HEK293 (cell line): ENCODE data around the gene WBP11.
A peak's percentile ranks its signal among the peaks of the same experiment; 100 is the strongest.

Source experiments
- CTCF ChIA-PET: fragments of 350-600 bp; formaldehyde crosslinking; extraction: SDS; loops from one replicate; lab custom pipeline; 2021; ENCODE audit warnings: antibody characterized with exemption; lab: Yijun Ruan, JAX
- POLR2A ChIA-PET: fragments of 300-600 bp; formaldehyde crosslinking; extraction: SDS; loops from one replicate; lab custom pipeline; 2020; ENCODE audit warnings: antibody characterized with exemption, inconsistent platforms; lab: Yijun Ruan, JAX
- H3K27ac ChIP-seq: fragments of 200-500 bp; sonication (Bioruptor generic); 2 replicates; pipeline ENCODE4 v1.5.1; 2014; ENCODE audit warnings: low read depth, low read length, control low read depth, inconsistent platforms; ENCODE audit errors: extremely low read depth
- H3K36me3 ChIP-seq, 2 experiments: fragments of 200-500 bp in 1 of 2; sonication (Bioruptor generic) in 1 of 2; 1 replicate in 1 of 2; 2 replicates in 1 of 2; pipeline ENCODE4 v1.5.1; 2014 to 2017; ENCODE audit warnings: inconsistent platforms in 2 of 2, low read length in 2 of 2; ENCODE audit not compliant: control insufficient read depth in 2 of 2, insufficient read depth in 1 of 2
- H3K4me1 ChIP-seq: fragments of 200-500 bp; sonication (Bioruptor generic); 2 replicates; pipeline ENCODE4 v1.5.1; 2014; ENCODE audit warnings: mild to moderate bottlenecking, low read length, inconsistent platforms; ENCODE audit not compliant: control insufficient read depth, insufficient read depth
- H3K4me3 ChIP-seq: 2 replicates; pipeline ENCODE4 v1.5.1; 2011; ENCODE audit warnings: low read depth, mild to moderate bottlenecking, control low read depth, low read length, moderate library complexity
- H3K9me3 ChIP-seq: fragments of 200-500 bp; sonication (Bioruptor generic); 2 replicates; pipeline ENCODE4 v1.5.1; 2014; ENCODE audit warnings: low read depth, low read length, inconsistent platforms; ENCODE audit not compliant: control insufficient read depth, insufficient read depth
- KLF1 ChIP-seq: fragments of 450-650 bp; formaldehyde crosslinking; IDR thresholded peaks from 2 replicates; pipeline ENCODE4 v1.5.1; 2016; ENCODE audit warnings: missing biosample characterization, missing genetic modification characterization
- KLF10 ChIP-seq: fragments of 450-650 bp; IDR thresholded peaks from 2 replicates; pipeline ENCODE4 v1.5.1; 2018; ENCODE audit warnings: missing biosample characterization, mild to moderate bottlenecking, missing genetic modification characterization
- KLF8 ChIP-seq: fragments of 450-650 bp; formaldehyde crosslinking; IDR thresholded peaks from 2 replicates; pipeline ENCODE4 v1.5.1; 2016; ENCODE audit warnings: missing biosample characterization, missing genetic modification characterization
- PBX3 ChIP-seq: sonication (generic); formaldehyde crosslinking; IDR thresholded peaks from 2 replicates; pipeline ENCODE4 v1.8.1; 2022; ENCODE audit warnings: mild to moderate bottlenecking, moderate library complexity, missing genetic modification reagents
- PRDM10 ChIP-seq: fragments of 450-650 bp; formaldehyde crosslinking; IDR thresholded peaks from 2 replicates; pipeline ENCODE4 v1.5.1; 2016; ENCODE audit warnings: missing biosample characterization, missing genetic modification characterization
- SALL2 ChIP-seq: fragments of 450-650 bp; formaldehyde crosslinking; IDR thresholded peaks from 2 replicates; pipeline ENCODE4 v1.5.0; 2017; ENCODE audit warnings: missing biosample characterization, mild to moderate bottlenecking, missing genetic modification characterization, borderline replicate concordance
- YY1 ChIP-seq: fragments of 450-650 bp; formaldehyde crosslinking; IDR thresholded peaks from 2 replicates; pipeline ENCODE4 v1.5.1; 2018; ENCODE audit warnings: missing biosample characterization, missing genetic modification characterization
- ZNF157 ChIP-seq: fragments of 450-650 bp; formaldehyde crosslinking; IDR thresholded peaks from 2 replicates; pipeline ENCODE4 v1.5.1; 2016; ENCODE audit warnings: missing biosample characterization, missing genetic modification characterization
- ZNF211 ChIP-seq: fragments of 450-650 bp; formaldehyde crosslinking; IDR thresholded peaks from 2 replicates; pipeline ENCODE4 v1.5.1; 2016; ENCODE audit warnings: low read depth, missing biosample characterization, missing genetic modification characterization
- ZNF335 ChIP-seq: fragments of 450-650 bp; formaldehyde crosslinking; conservative IDR thresholded peaks from 2 replicates; pipeline ENCODE4 v1.5.1; 2016; ENCODE audit warnings: missing biosample characterization, missing genetic modification characterization
- ZNF416 ChIP-seq: fragments of 450-650 bp; formaldehyde crosslinking; IDR thresholded peaks from 2 replicates; pipeline ENCODE4 v1.5.1; 2016; ENCODE audit warnings: missing biosample characterization, missing genetic modification characterization
- ZNF514 ChIP-seq: fragments of 450-650 bp; formaldehyde crosslinking; IDR thresholded peaks from 2 replicates; pipeline ENCODE4 v1.5.1; 2016; ENCODE audit warnings: missing biosample characterization, missing genetic modification characterization
- ZNF555 ChIP-seq: fragments of 450-650 bp; formaldehyde crosslinking; conservative IDR thresholded peaks from 2 replicates; pipeline ENCODE4 v1.5.1; 2017; ENCODE audit warnings: missing biosample characterization, mild to moderate bottlenecking, missing genetic modification characterization, inconsistent platforms
- ZNF571 ChIP-seq: fragments of 450-650 bp; formaldehyde crosslinking; IDR thresholded peaks from 2 replicates; pipeline ENCODE4 v1.5.0; 2017; ENCODE audit warnings: missing biosample characterization, missing genetic modification characterization
- ZNF600 ChIP-seq: fragments of 450-650 bp; formaldehyde crosslinking; IDR thresholded peaks from 2 replicates; pipeline ENCODE4 v1.5.1; 2016; ENCODE audit warnings: missing biosample characterization, missing genetic modification characterization
- ZNF610 ChIP-seq: fragments of 450-650 bp; formaldehyde crosslinking; IDR thresholded peaks from 2 replicates; pipeline ENCODE4 v1.5.1; 2016; ENCODE audit warnings: missing biosample characterization, missing genetic modification characterization, borderline replicate concordance
- ZNF629 ChIP-seq: fragments of 450-650 bp; formaldehyde crosslinking; IDR thresholded peaks from 2 replicates; pipeline ENCODE4 v1.5.1; 2017; ENCODE audit warnings: missing biosample characterization, missing genetic modification characterization
- TF ChIP-seq, protein P1 (sequence below): fragments of 450-650 bp; formaldehyde crosslinking; IDR thresholded peaks from 2 replicates; pipeline ENCODE4 v1.5.1; 2016; ENCODE audit warnings: missing biosample characterization, missing genetic modification characterization

WBP11 gene

DNA sequence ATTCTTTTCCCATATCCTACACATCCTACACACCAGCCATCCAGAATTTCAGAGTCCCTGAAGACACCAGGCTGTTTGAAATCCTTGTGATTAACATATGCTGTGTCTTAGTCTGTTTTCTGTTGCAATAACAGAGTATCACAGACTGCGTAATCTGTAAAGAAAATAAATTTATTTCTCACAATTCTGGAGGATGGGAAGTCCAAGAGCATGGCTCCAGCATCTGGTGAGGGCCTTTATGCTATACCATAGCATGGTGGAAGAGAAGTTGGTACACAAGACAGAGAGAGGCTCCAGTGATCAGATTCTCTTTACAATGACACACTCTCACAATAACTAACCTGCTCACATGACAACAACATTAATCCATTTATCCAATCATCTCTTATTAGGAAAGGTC is 36.0 kb upstream of the WBP11 start:
- Histone ChIP-seq H3K36me3 (no peaks in the 10 kb centered on the region), H3K27ac (no peak overlapping the region), H3K9me3 (no peaks in the 10 kb centered on the region), H3K4me3 (no peak overlapping the region), H3K4me1 (no peaks in the 10 kb centered on the region; the same call in 1 of the 2 replicates)
- no peak for TF ChIP-seq ZNF211
- TF ChIP-seq ZNF514 (tag by site-specific recombination): no peak
- TF ChIP-seq YY1 (tag by site-specific recombination): no peak
- no peak for TF ChIP-seq KLF1 (tag by site-specific recombination)
- TF ChIP-seq ZNF416 (tag by site-specific recombination): no peak
- no peak for TF ChIP-seq ZNF600
- no peak for TF ChIP-seq ZNF335 (tag by site-specific recombination)
- TF ChIP-seq ZNF610 (tag by site-specific recombination): no peak
- TF ChIP-seq ZNF157 (tag by site-specific recombination): no peak
- TF ChIP-seq KLF10 (tag by site-specific recombination): no peak
- TF ChIP-seq ZNF629 (tag by site-specific recombination): no peak
- no peak for TF ChIP-seq ZNF571
- no peak for TF ChIP-seq PBX3 (CRISPR knock-in tag)
- POLR2A ChIA-PET: no interaction called here
- CTCF ChIA-PET: interaction anchor here (0.6 kb wide), 1 partner anchor 34 kb away, joined by 3 read pairs; no protein-coding TSS in a partner anchor

DNA sequence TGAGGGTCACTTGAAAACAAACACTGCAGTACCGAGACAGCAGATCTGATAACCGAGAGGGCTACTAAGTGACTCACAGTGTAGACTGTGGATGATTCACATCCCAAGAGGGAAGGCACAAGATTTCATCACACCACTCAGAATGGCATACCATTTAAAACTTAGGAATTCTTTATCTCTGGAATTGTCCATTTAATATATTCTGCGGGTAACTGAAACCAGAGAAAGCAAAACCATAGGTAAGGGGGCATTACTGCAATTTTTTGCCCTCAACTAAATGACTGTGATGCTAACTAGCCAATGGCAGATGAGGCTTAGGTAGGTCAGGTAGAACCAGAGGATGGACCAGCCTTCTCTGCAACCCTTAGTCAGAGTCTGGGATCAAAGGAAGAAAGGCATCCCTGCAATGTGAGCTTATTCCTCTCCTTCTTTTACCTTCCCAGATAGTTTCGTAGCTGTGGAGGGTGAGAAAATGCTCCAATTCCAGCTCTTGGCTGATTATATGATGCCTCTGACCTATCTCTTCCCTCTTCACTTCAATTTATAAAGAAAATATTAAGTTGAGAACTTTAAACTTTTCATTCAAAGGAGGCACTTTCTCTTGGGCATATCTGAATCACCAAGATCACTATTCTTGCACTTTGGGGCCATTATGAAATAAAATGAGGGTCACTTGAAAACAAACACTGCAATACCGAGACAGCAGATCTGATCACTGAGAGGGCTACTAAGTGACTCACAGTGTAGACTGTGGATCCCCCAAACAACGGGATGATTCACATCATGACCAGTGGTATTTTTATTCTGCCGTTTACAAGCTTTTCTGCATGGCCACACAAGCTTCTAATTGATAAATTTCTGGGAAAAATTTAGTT is 33.3 kb upstream of the WBP11 start:
- no peaks in the 10 kb centered on the region; the same call in 1 of the 2 replicates for H3K4me1 ChIP-seq
- peak; percentile 33; the same call in 1 of the 2 replicates for TF ChIP-seq PRDM10 (tag by site-specific recombination)
- no peak for TF ChIP-seq SALL2 (tag by site-specific recombination)
- no peak for TF ChIP-seq KLF8 (tag by site-specific recombination)
- TF ChIP-seq, protein P1, sequence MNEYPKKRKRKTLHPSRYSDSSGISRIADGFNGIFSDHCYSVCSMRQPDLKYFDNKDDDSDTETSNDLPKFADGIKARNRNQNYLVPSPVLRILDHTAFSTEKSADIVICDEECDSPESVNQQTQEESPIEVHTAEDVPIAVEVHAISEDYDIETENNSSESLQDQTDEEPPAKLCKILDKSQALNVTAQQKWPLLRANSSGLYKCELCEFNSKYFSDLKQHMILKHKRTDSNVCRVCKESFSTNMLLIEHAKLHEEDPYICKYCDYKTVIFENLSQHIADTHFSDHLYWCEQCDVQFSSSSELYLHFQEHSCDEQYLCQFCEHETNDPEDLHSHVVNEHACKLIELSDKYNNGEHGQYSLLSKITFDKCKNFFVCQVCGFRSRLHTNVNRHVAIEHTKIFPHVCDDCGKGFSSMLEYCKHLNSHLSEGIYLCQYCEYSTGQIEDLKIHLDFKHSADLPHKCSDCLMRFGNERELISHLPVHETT (tag by site-specific recombination): no peak
- no peak for TF ChIP-seq ZNF555 (tag by site-specific recombination)
- H3K36me3 ChIP-seq: no peaks in the 10 kb centered on the region
- ChIA-PET CTCF (interaction anchor here (0.6 to 1.3 kb wide), 5 partner anchors 9 to 1813 kb away, joined by 3 read pairs; no protein-coding TSS in a partner anchor), POLR2A (no interaction called here)
- no peak overlapping the region for H3K4me3 ChIP-seq
- no peak overlapping the region for H3K27ac ChIP-seq
- H3K9me3 ChIP-seq: no peaks in the 10 kb centered on the region
